G401.6 (cell line): ENCODE measurements around the gene TMEM158.

ENCODE experiments used
- FAIRE-seq: peaks from 2 replicates; lab custom pipeline; 2012; peaks lifted over from hg19 to GRCh38; lab: Jason Lieb, UNC

The TMEM158 gene

GRCh38 chr3:45232521-45232920, 6.4 kb upstream of the TMEM158 start:
- no peak for FAIRE-seq

DNA sequence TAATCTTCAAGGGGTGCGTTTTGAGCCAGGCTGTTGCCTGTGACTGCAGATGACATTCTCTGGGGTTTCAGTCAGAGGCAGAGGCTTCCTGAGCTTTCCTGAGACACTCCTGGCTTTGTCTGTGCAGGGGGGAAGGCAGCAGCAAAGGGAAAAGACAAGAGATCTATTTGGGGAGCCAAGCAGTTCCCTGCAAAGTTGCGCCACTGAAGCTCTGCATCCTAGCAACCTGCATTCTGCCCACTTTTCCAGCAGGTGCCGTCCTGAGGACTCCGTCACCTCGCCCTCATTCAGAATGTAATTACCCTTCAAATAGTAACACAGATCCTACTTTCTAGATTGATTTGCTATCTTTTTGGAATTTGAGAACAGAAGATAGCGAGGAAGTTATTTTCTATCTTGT, 1.9 kb upstream of the TMEM158 start:
- no peak for FAIRE-seq

- no peak for FAIRE-seq
These were observed 1.2 kb upstream of the TMEM158 start for GRCh38 chr3:45227071-45227820.

DNA sequence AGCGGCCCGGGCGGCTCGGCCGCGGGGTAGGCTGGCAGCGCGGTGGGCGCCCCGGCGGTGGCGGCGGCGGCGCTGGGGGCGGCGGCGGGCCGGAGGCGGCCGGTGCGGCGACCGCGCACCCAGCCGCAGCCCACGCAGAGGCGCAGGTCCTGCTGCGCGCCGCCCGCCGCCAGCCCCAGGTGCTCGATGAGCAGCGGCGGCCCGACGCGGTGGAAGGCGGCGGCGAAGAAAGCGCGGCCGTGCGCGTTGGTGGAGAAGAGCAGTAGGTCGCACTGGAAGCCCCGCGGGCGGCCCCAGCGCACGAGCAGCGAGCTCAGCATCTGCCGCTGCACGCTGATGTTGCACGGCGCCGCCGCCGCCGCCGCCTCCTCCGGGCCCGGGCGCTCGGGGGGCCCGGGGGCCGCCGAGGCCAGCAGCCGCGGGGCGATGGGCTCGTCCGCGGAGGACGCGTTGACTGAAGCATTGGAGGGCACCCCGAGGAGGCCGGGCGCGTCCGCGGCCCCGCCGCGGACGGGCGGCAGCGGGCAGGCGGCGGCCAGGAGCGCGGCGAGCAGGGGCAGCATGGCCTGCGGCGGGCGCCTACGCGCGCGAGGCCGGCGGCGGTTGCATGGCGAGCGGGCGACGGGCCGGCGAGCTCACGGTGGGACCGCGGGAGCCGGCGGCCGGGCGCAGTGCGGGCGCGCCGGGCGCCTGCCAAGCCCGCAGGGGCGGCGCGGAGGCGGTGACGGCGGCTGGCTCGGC, 452 bp downstream of the TMEM158 start:
- no peak for FAIRE-seq

- FAIRE-seq: no peak
These were observed 1.1 kb downstream of the TMEM158 start for GRCh38 chr3:45224824-45225464.

DNA sequence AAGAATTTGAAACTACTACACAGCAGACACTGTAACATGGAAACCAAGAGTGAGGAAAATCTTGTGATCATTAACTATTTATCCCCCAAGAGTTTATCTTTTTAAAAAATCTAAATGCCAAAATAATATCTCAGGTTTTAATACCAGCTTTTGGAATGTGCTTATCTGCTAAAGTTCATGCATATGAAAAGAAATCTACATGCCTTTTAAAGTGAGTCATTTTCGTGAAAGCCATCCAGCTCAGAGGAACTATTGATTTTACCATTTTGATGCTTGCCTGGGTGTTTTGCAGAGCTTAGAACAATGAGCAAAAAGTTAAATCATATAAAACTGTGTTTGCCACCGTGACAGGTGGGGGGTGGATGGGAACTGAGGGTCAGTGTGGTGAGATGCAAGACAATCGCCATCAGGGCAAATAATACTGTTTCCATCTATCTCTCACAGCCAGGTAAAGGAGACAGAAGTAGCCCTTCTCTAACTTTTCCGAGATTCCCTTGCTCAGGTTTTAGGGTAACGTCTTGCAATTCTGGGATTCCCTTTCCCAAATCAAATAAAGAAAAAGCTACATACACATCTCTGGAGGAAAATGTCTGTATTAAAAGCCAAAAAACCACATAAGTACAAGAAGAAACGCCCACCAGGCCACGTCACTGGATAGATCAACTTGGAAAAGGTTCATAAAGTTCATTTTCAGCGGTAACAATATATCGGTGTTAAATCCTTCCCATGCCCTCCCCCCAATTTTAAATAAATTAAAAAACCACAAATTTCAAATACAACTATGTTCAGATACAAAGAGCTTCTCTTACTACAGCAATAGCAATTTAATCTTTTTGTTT, 2.0 kb downstream of the TMEM158 start:
- FAIRE-seq: no peak

DNA sequence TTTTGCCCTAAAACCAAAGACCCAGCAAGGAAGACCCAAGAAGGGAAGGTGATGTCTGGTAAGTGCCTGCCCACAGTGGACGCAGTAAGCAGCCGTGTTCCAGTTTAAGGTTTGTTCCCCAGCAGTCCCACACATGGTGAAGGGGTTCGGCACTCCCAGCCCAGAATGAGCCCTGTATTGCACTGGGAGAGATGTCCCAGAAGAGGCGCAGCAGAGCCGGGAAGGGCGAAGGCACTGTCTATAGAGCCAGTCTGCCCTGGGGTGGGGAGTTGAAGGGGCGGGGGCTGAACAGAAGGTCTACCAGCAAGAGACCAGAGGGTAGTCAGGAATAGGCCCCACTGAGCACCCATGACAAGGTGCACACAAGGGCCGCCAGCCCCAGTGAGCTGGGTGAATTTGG, 6.4 kb downstream of the TMEM158 start:
- no peak for FAIRE-seq

- FAIRE-seq: no peak
These were observed 7.3 kb downstream of the TMEM158 start for GRCh38 chr3:45218578-45219390.

DNA sequence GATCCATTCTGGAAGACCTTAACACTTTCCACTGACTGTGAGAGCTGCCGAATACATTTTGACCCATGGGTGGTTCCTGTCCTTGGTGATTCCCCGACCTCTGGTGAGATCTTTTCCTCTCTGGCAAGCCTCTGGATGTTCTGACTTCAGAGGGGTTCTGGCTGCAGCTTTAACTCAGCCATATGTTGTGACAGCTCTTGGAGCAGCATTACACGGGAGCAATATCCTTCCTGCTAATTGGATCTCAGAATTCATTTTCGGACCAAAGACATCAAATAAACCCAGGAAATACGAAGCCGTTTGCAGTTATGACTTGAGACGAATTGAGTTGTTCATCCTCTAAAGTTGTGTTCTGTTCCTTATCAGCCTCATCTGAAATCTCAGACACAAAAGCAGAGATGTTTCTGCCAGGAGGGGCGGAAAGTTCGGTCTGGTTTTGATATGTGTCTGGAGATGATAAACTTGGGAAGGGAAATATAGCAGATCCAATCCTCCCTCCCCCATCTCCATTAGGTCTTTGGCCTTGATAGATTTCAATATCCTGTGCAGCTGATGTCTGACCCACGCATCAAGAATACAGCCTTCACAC, 10.0 kb downstream of the TMEM158 start:
- no peak for FAIRE-seq

DNA sequence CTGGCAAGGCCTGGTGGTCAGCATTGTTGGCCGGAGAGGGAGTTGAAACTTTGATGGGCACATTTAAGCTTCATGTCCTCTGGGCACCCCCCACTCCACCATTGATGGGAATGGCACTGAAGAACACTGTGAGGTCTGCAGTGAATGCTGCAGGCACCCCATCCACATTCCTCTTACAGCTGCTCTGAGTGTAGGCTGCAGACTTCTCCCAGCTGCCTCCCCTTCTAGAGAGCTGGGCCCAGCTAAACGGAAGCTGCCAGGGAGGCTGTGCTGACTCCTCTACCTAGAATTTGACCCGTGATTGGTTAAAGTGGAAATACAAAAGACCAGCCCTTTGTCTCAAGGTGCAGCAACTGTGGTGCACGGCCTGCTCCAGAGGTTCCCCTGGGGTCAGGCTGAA, 10.6 kb downstream of the TMEM158 start:
- no peak for FAIRE-seq

DNA sequence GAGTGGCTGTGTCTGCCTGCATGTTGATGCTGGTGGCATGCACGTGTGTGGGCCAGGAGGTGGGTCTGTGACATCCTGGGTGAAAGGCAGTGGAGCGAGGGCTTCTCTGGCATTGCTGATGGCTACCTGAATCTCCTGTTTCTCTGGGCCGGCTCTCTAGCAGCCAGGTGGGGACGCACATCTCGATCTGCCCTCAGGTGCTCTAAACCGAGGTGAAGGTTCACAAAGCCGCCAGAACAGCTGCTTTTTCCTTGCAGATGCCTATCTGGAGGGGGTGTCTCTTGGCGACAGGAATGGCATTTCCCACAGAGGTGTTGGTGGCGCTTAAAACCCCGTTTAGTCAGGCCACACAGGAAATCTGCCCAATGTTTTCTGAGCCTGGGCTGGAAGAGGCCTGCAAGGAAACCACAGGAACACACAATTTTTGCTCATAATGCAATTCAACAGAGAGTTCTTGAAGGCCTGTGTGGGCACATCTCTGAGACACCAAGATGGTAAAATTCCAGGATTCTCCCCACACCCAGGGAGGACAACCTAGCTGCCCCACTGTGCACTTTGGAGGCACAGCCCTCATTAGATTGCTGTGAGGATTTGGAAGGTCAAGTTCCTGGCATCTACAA, 11.9 kb downstream of the TMEM158 start:
- FAIRE-seq: no peak

GRCh38 chr3:45212095-45212468, 14.0 kb downstream of the TMEM158 start:
- no peak for FAIRE-seq

- FAIRE-seq: no peak
These were observed 14.5 kb downstream of the TMEM158 start for GRCh38 chr3:45211466-45212094.

DNA sequence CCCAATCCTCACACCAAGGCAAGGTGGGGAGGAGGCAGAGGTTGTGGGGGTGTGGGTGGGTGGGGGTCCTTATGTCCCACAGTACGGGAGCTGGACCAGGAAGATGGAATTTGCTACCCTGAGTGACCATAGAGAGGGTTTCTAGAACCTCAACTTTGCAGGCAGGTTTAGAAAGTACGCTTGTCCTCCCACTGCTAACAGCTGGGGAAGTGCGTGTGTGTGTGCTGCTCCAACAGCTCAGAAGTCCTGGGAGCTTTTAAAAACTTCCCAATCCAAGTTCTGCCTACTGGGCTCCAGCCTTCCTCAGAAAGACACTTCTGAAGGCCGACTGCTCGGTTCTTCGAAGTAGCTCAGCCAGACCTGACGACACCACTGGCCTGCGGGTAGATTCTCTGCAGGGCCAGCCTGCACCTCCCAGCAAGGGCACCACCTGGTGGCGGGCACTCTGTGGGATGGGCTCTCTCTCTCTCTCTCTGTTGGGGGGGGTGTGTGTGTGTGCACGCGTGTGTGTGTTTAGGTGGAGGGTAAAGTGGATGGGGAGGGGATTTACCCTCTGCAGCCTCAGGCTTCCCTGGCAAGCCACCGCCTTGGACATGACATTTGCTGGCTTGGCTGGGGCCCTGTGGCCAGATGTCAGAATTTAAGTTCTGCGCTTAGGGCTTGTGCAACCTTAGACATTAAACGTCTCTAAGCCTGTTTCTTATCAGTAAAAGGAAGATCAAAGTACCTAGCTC, 15.6 kb downstream of the TMEM158 start:
- no peak for FAIRE-seq

DNA sequence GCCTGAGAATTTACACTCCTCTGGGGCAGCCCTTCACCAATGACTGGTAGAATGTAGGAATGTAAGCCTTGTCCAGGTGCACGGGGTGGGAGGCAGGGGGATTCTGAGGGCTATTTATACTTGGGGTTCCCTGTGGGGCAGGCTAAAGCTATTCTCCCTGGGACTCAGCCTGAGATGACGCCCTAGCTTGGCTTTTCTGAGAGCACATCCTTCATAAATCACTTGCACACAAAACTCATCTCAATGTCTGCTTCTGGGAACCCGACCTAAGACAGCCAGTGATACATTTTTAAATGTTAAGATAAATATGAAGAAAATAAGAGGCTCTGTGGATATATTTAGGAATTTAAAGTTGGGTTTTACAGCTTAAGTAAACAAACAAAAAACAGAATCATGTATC, 16.6 kb downstream of the TMEM158 start:
- no peak for FAIRE-seq

- no peak for FAIRE-seq
These were observed 17.5 kb downstream of the TMEM158 start for GRCh38 chr3:45208586-45208985.

GRCh38 chr3:45207446-45207845, 18.6 kb downstream of the TMEM158 start:
- no peak for FAIRE-seq

GRCh38 chr3:45205126-45205525, 21.0 kb downstream of the TMEM158 start:
- no peak for FAIRE-seq

DNA sequence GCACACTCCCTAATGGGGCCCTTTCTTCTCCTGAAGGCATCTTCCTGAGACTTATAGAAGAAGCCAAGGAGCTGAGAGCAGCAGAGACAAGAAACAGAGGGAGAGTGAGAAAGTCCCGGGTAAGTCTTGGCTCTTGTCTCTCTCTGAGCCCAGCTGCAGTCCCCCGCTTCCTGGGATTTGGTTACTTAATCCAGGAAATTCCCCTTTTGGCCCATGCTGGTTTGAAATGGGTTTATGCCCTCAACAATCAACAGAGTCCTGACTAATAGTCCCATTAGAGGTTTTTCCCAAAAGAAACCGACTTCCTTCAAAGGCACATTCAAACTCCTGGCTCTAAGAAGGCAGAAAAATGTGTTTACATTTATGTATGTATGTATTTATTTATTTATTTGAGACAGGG, 22.0 kb downstream of the TMEM158 start:
- no peak for FAIRE-seq
